Lower leg skin (tissue), 4 donors: ENCODE measurements around the gene CASTOR2. TPM values are rescaled to one million over a fixed set of nuclear protein-coding genes. Genes with fewer than 3 reads are reported as not detected.

Experiments
- DNase-seq, 2 donors: peaks; one replicate each; pipeline ENCODE4 v3.0.0-alpha.2; 2019; ENCODE audit warnings: low spot score in 2 of 2
- H3K4me3 ChIP-seq: fragments of 200-600 bp; sonication (generic); 2 replicates; pipeline ENCODE4 v1.5.1; 2017; ENCODE audit warnings: mild to moderate bottlenecking, low read depth; ENCODE audit not compliant: poor library complexity, severe bottlenecking
- CTCF ChIP-seq, 3 donors: fragments of 450-650 bp; IDR thresholded peaks; one replicate each; pipeline ENCODE4 v1.5.1; 2016; ENCODE audit warnings: antibody characterized with exemption in 3 of 3, mild to moderate bottlenecking in 3 of 3, moderate library complexity in 2 of 3
- POLR2A ChIP-seq, 2 donors: fragments of 450-650 bp; IDR thresholded peaks; one replicate each; pipeline ENCODE4 v1.6.1; 2016 to 2017; ENCODE audit warnings: antibody characterized with exemption in 2 of 2, mild to moderate bottlenecking in 1 of 2, moderate library complexity in 1 of 2
- WGBS, 2 donors: methylation state at CpG; one replicate each; pipeline ENCODE4 v1.1.5; 2018; 5-methylcytosine and 5-hydroxymethylcytosine counted together
- intact Hi-C: fragments of 100-400 bp; cut with DNase I; formaldehyde crosslinking; loops from one replicate; pipeline ENCODE4 v1.15.0; 2023; ENCODE audit warnings: low total_unique reads
- total RNA-seq, 4 donors: library from RNA; depleted of rRNA; stranded (reverse); fragments of >200 nt; gene quantifications; one replicate each; pipeline ENCODE4 v1.1.0, GENCODE V29; 2016

CASTOR2 gene
- total RNA-seq, 4 donors from 2014 or later = 10.7 to 19.7 (median 12.1) TPM

GRCh38 chr7:75050501-75050900 lies 86.0 kb downstream of the CASTOR2 start:
- TF ChIP-seq POLR2A (IDR thresholded peaks at IDR 0.05) (no peak), CTCF (IDR thresholded peaks at IDR 0.05) (no peak)
- DNase-seq = no peak
- intact Hi-C loops = no loop called here
- 75 to 86% methylated on average over 12 of the region's 12 CpGs for WGBS, 2 donors
- H3K4me3 ChIP-seq = no peak overlapping the region

- intact Hi-C loops = no loop called here
- 57 to 70% methylated on average over 3 of the region's 3 CpGs for WGBS, 2 donors
- no peak overlapping the region for H3K4me3 ChIP-seq
- no peak for DNase-seq
- no peak for TF ChIP-seq CTCF (IDR thresholded peaks at IDR 0.05)
- no peak for TF ChIP-seq POLR2A (IDR thresholded peaks at IDR 0.05)
Measured at GRCh38 chr7:75054744-75055143, 90.2 kb downstream of the CASTOR2 start.

- 83 to 88% methylated on average over 9 of the region's 9 CpGs for WGBS, 2 donors
- no peak for TF ChIP-seq POLR2A (IDR thresholded peaks at IDR 0.05)
- TF ChIP-seq CTCF (IDR thresholded peaks at IDR 0.05) = no peak
- DNase-seq = no peak
- intact Hi-C loops = no loop called here
- H3K4me3 ChIP-seq = no peak overlapping the region
Measured at GRCh38 chr7:75055155-75055554, 90.7 kb downstream of the CASTOR2 start.

GRCh38 chr7:75055830-75056772 lies 91.6 kb downstream of the CASTOR2 start:
- WGBS, 2 donors = 65 to 67% methylated on average over 14 of the region's 14 CpGs
- no peak for TF ChIP-seq CTCF (IDR thresholded peaks at IDR 0.05)
- TF ChIP-seq POLR2A (IDR thresholded peaks at IDR 0.05) = no peak
- no peak for DNase-seq
- intact Hi-C loops = no loop called here
- no peak overlapping the region for H3K4me3 ChIP-seq

GRCh38 chr7:75058406-75058805 lies 93.9 kb downstream of the CASTOR2 start:
- H3K4me3 ChIP-seq = no peak overlapping the region
- 96 to 99% methylated on average over 15 of the region's 15 CpGs for WGBS, 2 donors
- DNase-seq = no peak
- intact Hi-C loops = no loop called here
- TF ChIP-seq CTCF (IDR thresholded peaks at IDR 0.05) = no peak
- TF ChIP-seq POLR2A (IDR thresholded peaks at IDR 0.05) = no peak
